GM12864 (cell line): Measurements from ENCODE around the gene BTN2A1.

Experiments used
- DNase-seq: peaks from one replicate; pipeline ENCODE4 v3.0.0-alpha.2; 2011; ENCODE audit warnings: low read depth
- H3K4me3 ChIP-seq: 2 replicates; pipeline ENCODE4 v1.5.1; 2011; ENCODE audit warnings: mild to moderate bottlenecking, low read depth, low read length, control low read depth
- CTCF ChIP-seq: IDR thresholded peaks from 2 replicates; pipeline ENCODE4 v1.5.1; 2011; ENCODE audit warnings: low read depth, mild to moderate bottlenecking, moderate library complexity, low read length, control low read depth, inconsistent platforms; ENCODE audit errors: missing control alignments

Gene BTN2A1

GRCh38 chr6:26483727-26484126 is 26.0 kb downstream of the BTN2A1 start:
- DNase-seq: no peak
- TF ChIP-seq CTCF: no peak
- H3K4me3 ChIP-seq: no peak overlapping the region

GRCh38 chr6:26484161-26484560 is 26.4 kb downstream of the BTN2A1 start:
- DNase-seq: no peak
- no peak for TF ChIP-seq CTCF
- H3K4me3 ChIP-seq: no peak overlapping the region

GRCh38 chr6:26485112-26485780 is 27.5 kb downstream of the BTN2A1 start:
- no peak for DNase-seq

GRCh38 chr6:26486358-26486757 is 28.6 kb downstream of the BTN2A1 start:
- no peak for TF ChIP-seq CTCF
- H3K4me3 ChIP-seq: no peak overlapping the region
- DNase-seq: no peak

More at GRCh38 chr6:26485112-26485780, 27.5 kb downstream of the BTN2A1 start:
- TF ChIP-seq CTCF: no peak
- H3K4me3 ChIP-seq: no peak overlapping the region

- no peak overlapping the region for H3K4me3 ChIP-seq
- TF ChIP-seq CTCF: no peak
- DNase-seq: no peak
Measured at GRCh38 chr6:26487466-26487865, 29.7 kb downstream of the BTN2A1 start.

- no peak for DNase-seq
- no peak for TF ChIP-seq CTCF
- H3K4me3 ChIP-seq: no peak overlapping the region
Measured at GRCh38 chr6:26489996-26490964, 32.5 kb downstream of the BTN2A1 start.
